HEK293 (cell line): ENCODE results near the gene SLC7A9.

Source experiments
- CTCF ChIP-seq: fragments of 450-650 bp; formaldehyde crosslinking; IDR thresholded peaks from 2 replicates; pipeline ENCODE4 v1.5.1; 2016; ENCODE audit warnings: missing biosample characterization, missing genetic modification characterization
- ZNF423 ChIP-seq: fragments of 450-650 bp; formaldehyde crosslinking; IDR thresholded peaks from 2 replicates; pipeline ENCODE4 v1.5.1; 2016; ENCODE audit warnings: missing biosample characterization, missing genetic modification characterization

GRCh38 chr19:32800191-32800590 is 69.4 kb downstream of the SLC7A9 start:
- no peak for TF ChIP-seq CTCF (tag by site-specific recombination)
- TF ChIP-seq ZNF423 (tag by site-specific recombination): no peak
